ENCODE results near the gene SDSL. TPM values are rescaled to one million over a fixed set of nuclear protein-coding genes. Genes with fewer than 3 reads are reported as not detected.

SDSL gene
- total RNA-seq, 1 experiment from 2014 or later = 19.9 TPM

- no peak overlapping the region for H3K27ac Mint-ChIP-seq (ENCODE audit: unreplicated experiment)
- H3K4me3 Mint-ChIP-seq (ENCODE audit: low read depth, unreplicated experiment) = no peak overlapping the region
- no peaks in the 10 kb centered on the region for H3K4me1 Mint-ChIP-seq (ENCODE audit: low read depth, unreplicated experiment)
- H3K9me3 Mint-ChIP-seq (ENCODE audit: low read depth, unreplicated experiment) = peaks cover 4% of the 10 kb centered on the region
- BruUV-seq (replicated peaks) = no TSS peak
- H3K27me3 Mint-ChIP-seq (ENCODE audit: unreplicated experiment) = peaks cover 77% of the 10 kb centered on the region
- no peak for DNase-seq
- no peak for TF ChIP-seq CTCF (IDR thresholded peaks at IDR 0.05; ENCODE audit: unreplicated experiment)
- CTCF ChIA-PET = no interaction called here
- intact Hi-C loops (cut with micrococcal nuclease; ENCODE audit: unreplicated experiment) = no loop called here
- no peaks in the 10 kb centered on the region for H3K36me3 Mint-ChIP-seq (ENCODE audit: insufficient read depth, unreplicated experiment)
These were observed 27.1 kb downstream of the SDSL start for GRCh38 chr12:113449299-113449698.

- intact Hi-C loops (cut with micrococcal nuclease; ENCODE audit: unreplicated experiment) = no loop called here
- no peak overlapping the region for H3K4me3 Mint-ChIP-seq (ENCODE audit: low read depth, unreplicated experiment)
- H3K27me3 Mint-ChIP-seq (ENCODE audit: unreplicated experiment) = peaks cover 73% of the 10 kb centered on the region
- no peaks in the 10 kb centered on the region for H3K4me1 Mint-ChIP-seq (ENCODE audit: low read depth, unreplicated experiment)
- CTCF ChIA-PET = no interaction called here
- H3K9me3 Mint-ChIP-seq (ENCODE audit: low read depth, unreplicated experiment) = peaks cover 4% of the 10 kb centered on the region
- no peak overlapping the region for H3K27ac Mint-ChIP-seq (ENCODE audit: unreplicated experiment)
- DNase-seq = no peak
- no TSS peak for BruUV-seq (replicated peaks)
- no peak for TF ChIP-seq CTCF (IDR thresholded peaks at IDR 0.05; ENCODE audit: unreplicated experiment)
- no peaks in the 10 kb centered on the region for H3K36me3 Mint-ChIP-seq (ENCODE audit: insufficient read depth, unreplicated experiment)
These were observed 27.7 kb downstream of the SDSL start for GRCh38 chr12:113449839-113450238.

- Mint-ChIP-seq H3K27ac (ENCODE audit: unreplicated experiment) (no peak overlapping the region), H3K36me3 (ENCODE audit: insufficient read depth, unreplicated experiment) (no peaks in the 10 kb centered on the region), H3K27me3 (ENCODE audit: unreplicated experiment) (peaks cover 65% of the 10 kb centered on the region), H3K9me3 (ENCODE audit: low read depth, unreplicated experiment) (no peaks in the 10 kb centered on the region), H3K4me3 (ENCODE audit: low read depth, unreplicated experiment) (no peak overlapping the region), H3K4me1 (ENCODE audit: low read depth, unreplicated experiment) (no peaks in the 10 kb centered on the region)
- no peak for DNase-seq
- TF ChIP-seq CTCF (IDR thresholded peaks at IDR 0.05; ENCODE audit: unreplicated experiment) = no peak
- no TSS peak for BruUV-seq (replicated peaks)
- CTCF ChIA-PET = interaction anchor here (0.7 kb wide), 1 partner anchor 697 kb away, joined by 4 read pairs; no protein-coding TSS in a partner anchor
- intact Hi-C loops (cut with micrococcal nuclease; ENCODE audit: unreplicated experiment) = no loop called here
These were observed 30.3 kb downstream of the SDSL start for GRCh38 chr12:113452458-113452857.

- intact Hi-C loops (cut with micrococcal nuclease; ENCODE audit: unreplicated experiment) = no loop called here
- DNase-seq = no peak
- no peak overlapping the region for H3K4me3 Mint-ChIP-seq (ENCODE audit: low read depth, unreplicated experiment)
- TF ChIP-seq CTCF (IDR thresholded peaks at IDR 0.05; ENCODE audit: unreplicated experiment) = no peak
- no peaks in the 10 kb centered on the region for H3K9me3 Mint-ChIP-seq (ENCODE audit: low read depth, unreplicated experiment)
- no peak overlapping the region for H3K27ac Mint-ChIP-seq (ENCODE audit: unreplicated experiment)
- BruUV-seq (replicated peaks) = no TSS peak
- CTCF ChIA-PET = interaction anchor here (0.6 to 0.7 kb wide), 2 partner anchors 27 to 456 kb away, joined by 6 to 7 read pairs; no protein-coding TSS in a partner anchor
- peaks cover 65% of the 10 kb centered on the region for H3K27me3 Mint-ChIP-seq (ENCODE audit: unreplicated experiment)
- H3K36me3 Mint-ChIP-seq (ENCODE audit: insufficient read depth, unreplicated experiment) = no peaks in the 10 kb centered on the region
- no peaks in the 10 kb centered on the region for H3K4me1 Mint-ChIP-seq (ENCODE audit: low read depth, unreplicated experiment)
These were observed 31.1 kb downstream of the SDSL start for GRCh38 chr12:113453330-113453729.

Measured in Calu3 (cell line).